Mucosa of descending colon (tissue), 3 donors: ENCODE results near the gene NUDT7. TPM values are rescaled to one million over a fixed set of nuclear protein-coding genes. Genes with fewer than 3 reads are reported as not detected.

Source experiments
- ATAC-seq: fragments of 200-7000 bp; cut with Tn5 transposase; one replicate; pipeline ENCODE4 v1.9.1; 2020; ENCODE audit warnings: mild to moderate bottlenecking, moderate library complexity
- DNase-seq, 3 donors: peaks; one replicate each; pipeline ENCODE4 v3.0.0-alpha.2; 2020
- H3K36me3 ChIP-seq: fragments of 200-600 bp; one replicate; pipeline ENCODE4 v1.8.0; 2021; ENCODE audit warnings: low read depth, mild to moderate bottlenecking
- H3K4me1 ChIP-seq: fragments of 200-600 bp; one replicate; pipeline ENCODE4 v1.8.0; 2021; ENCODE audit warnings: low read depth, mild to moderate bottlenecking
- H3K4me3 ChIP-seq: fragments of 200-600 bp; one replicate; pipeline ENCODE4 v1.8.0; 2021; ENCODE audit warnings: mild to moderate bottlenecking
- H3K9me3 ChIP-seq: fragments of 200-600 bp; one replicate; pipeline ENCODE4 v1.8.0; 2021; ENCODE audit warnings: mild to moderate bottlenecking
- CTCF ChIP-seq: fragments of 200-600 bp; IDR thresholded peaks from one replicate; pipeline ENCODE4 v1.8.0; 2022; ENCODE audit warnings: antibody characterized with exemption, mild to moderate bottlenecking
- intact Hi-C, 2 donors: fragments of 100-400 bp; cut with DNase I in 1 of 2; cut with micrococcal nuclease in 1 of 2; formaldehyde crosslinking; loops; one replicate each; pipeline versions ENCODE4 v1.11.0 to v1.11.1; 2022; cut with DNase I, micrococcal nuclease
- total RNA-seq, 3 donors: library from RNA; stranded (reverse); fragmentation: NEBNext Ultra II Directional in 2 of 3; extraction: Animal tissue kit (Norgen Biotek cat#: 25700) in 2 of 3; gene quantifications; one replicate each; pipeline versions ENCODE4 v1.2.1 to v1.2.4, GENCODE V29; 2021 to 2023
- donor health status: DM: no; HTN: no; CAD: no; lungs with moderate emphysema.
- donor health status: DM: no; HTN: no; CAD: no.
- donor health status: DM: no; HTN: yes; CAD: no.

NUDT7 gene
- total RNA-seq, 3 donors from 2014 or later: 12.6 to 19.9 (median 14.8) TPM

DNA sequence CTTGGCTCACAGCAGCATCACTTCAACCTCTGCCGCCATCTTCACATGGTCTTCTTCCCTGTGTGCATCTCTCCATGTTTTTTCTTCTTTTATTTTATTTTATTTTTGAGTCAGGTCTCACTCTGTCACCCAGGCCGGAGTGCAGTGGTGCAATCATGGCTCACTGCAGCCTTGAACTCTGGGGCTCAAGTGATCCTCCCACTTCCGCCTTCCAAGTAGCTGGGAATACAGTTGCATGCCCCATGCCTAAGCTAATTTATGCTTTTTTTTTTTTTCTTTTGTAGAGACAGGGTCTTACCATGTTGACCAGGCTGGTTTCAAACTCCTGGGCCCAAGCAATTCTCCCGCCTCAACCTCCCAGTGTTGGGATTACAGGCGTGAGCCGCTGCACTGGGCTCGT lies 1.9 kb downstream of the NUDT7 start:
- Histone ChIP-seq H3K9me3 (no peaks in the 10 kb centered on the region), H3K4me3 (no peak overlapping the region), H3K4me1 (peaks cover 3% of the 10 kb centered on the region), H3K36me3 (no peaks in the 10 kb centered on the region)
- no peak for DNase-seq
- no peak for ATAC-seq
- intact Hi-C loops: no loop called here
- TF ChIP-seq CTCF: no peak

- no peak for DNase-seq
- H3K4me1 ChIP-seq: no peaks in the 10 kb centered on the region
- intact Hi-C loops: no loop called here
- no peak for TF ChIP-seq CTCF
- ATAC-seq: no peak
- no peaks in the 10 kb centered on the region for H3K9me3 ChIP-seq
- no peak overlapping the region for H3K4me3 ChIP-seq
- H3K36me3 ChIP-seq: no peaks in the 10 kb centered on the region
Measured at GRCh38 chr16:77729951-77730350, 7.6 kb downstream of the NUDT7 start.

DNA sequence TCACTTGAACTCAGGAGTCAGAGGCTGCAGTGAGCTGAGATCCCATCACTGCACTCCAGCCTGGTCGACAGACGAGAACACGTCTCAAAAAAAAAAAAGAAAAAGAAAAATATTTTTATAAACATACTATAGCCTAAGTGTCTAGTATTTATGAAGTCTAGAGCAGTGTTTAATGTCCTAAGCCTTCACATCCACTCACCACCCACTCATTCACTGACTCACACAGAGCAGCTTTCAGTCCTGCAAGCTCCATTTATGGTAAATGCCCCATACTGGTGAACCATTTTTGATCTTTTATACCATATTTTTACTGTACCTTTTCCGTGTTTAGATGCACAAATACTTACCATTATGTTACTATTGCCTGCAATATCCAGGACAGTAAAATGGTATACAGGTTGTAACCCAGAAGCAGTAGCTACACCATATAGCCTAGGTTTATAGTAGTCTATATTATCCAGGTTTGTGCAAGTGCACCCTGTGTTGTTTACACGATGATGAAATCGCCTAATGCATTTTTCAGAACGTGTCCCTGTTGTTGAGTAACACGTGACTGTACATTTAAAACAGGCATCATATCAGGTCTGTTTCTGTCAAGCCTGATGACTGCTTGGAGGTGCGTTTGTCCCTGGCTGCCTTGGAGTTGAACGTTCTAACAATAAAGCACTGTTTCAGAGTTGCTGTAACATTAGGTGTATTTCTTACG lies 10.1 kb downstream of the NUDT7 start:
- no peak for DNase-seq
- Histone ChIP-seq H3K4me1 (no peaks in the 10 kb centered on the region), H3K4me3 (no peak overlapping the region), H3K36me3 (no peaks in the 10 kb centered on the region), H3K9me3 (no peaks in the 10 kb centered on the region)
- no peak for TF ChIP-seq CTCF
- intact Hi-C loops: no loop called here
- no peak for ATAC-seq

DNA sequence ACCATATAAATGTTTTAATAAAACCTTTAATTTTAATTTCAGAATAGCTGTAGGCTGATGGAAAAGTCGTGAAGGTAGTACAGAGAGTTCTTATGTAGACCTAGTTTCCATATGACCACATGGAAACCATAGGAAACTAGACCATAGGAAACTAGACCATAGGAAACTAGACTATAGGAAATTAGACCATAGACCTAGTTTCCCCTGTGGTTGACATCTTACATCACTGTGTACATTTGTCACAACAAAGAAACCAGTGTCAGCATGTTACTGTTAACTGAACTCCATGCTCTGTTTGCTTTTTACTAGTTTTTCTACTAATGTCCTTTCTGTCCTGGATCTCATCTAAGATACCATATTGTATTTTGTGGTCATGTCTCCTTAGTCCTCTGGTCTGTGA lies 14.6 kb downstream of the NUDT7 start:
- TF ChIP-seq CTCF: no peak
- Histone ChIP-seq H3K36me3 (no peaks in the 10 kb centered on the region), H3K4me3 (no peak overlapping the region), H3K9me3 (no peaks in the 10 kb centered on the region), H3K4me1 (no peaks in the 10 kb centered on the region)
- intact Hi-C loops: no loop called here
- ATAC-seq: no peak
- no peak for DNase-seq

DNA sequence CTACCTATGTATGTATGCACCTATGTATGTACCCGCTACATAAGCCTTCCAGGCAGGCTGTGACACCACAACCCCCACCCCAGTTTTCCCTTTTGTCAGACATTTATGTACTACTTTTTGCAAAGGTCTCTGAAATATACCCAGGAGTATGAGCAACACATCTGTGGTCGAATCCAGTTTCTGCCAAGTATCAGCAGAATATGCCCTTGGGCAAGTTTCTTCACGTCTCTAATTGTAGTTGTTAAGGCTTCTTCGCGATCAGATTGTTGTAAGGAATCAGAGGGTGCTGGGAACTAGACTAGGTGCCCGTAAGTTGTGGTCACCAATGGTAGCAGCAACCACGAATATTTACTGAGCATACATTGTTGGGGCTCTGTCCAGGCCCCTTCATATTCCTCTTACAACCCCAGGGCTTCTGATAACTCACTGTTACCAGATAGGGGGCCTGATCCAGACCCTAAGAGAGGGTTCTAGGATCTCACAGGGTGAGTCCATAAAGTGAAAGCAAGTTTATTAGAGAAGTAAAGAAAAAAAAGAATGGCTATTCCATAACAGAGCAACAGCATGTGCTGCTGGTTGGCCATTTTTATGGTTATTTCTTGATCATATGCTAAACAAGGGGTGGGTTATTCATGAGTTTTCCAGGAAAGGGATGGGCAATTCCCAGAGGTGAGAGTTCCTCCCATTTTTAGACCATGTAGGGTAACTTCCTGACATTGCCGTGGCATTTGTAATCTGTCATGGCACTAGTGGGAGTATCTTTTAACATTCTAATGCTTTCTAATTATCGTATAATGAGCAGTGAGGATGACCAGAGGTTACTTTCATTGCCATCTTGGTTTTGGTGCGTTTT lies 16.6 kb downstream of the NUDT7 start:
- H3K4me1 ChIP-seq: no peaks in the 10 kb centered on the region
- no peaks in the 10 kb centered on the region for H3K9me3 ChIP-seq
- no peak for DNase-seq
- no peak for ATAC-seq
- no peaks in the 10 kb centered on the region for H3K36me3 ChIP-seq
- no peak overlapping the region for H3K4me3 ChIP-seq
- intact Hi-C loops: no loop called here
- TF ChIP-seq CTCF: no peak
